HFF-Myc (cell line): Measurements from ENCODE around the gene SSBP3.

Source experiments
- DNase-seq: peaks from one replicate; pipeline ENCODE4 v3.0.0-alpha.2; 2011; ENCODE audit warnings: low read depth; ENCODE audit errors: extremely low read depth
- H3K4me3 ChIP-seq: replicated peaks from 2 replicates; pipeline ENCODE4 v1.5.1; 2011; ENCODE audit warnings: low read depth, mild to moderate bottlenecking, control low read depth, low read length
- CTCF ChIP-seq: IDR thresholded peaks from 2 replicates; pipeline ENCODE4 v1.5.1; 2012; ENCODE audit warnings: mild to moderate bottlenecking, low read depth, low read length, control low read depth; ENCODE audit errors: missing control alignments

SSBP3 gene

GRCh38 chr1:54404939-54405897, 976 bp downstream of the SSBP3 start:
- DNase-seq: no peak
- H3K4me3 ChIP-seq: peak overlapping the region; percentile 74
- no peak for TF ChIP-seq CTCF

GRCh38 chr1:54404263-54404662, 1.9 kb downstream of the SSBP3 start:
- H3K4me3 ChIP-seq: peak overlapping the region; percentile 74
- no peak for DNase-seq
- no peak for TF ChIP-seq CTCF

- no peak for DNase-seq
- no peak for TF ChIP-seq CTCF
- peak overlapping the region; percentile 74 for H3K4me3 ChIP-seq
These were observed 2.4 kb downstream of the SSBP3 start for GRCh38 chr1:54403808-54404261.

GRCh38 chr1:54403405-54403804, 2.8 kb downstream of the SSBP3 start:
- H3K4me3 ChIP-seq: peak overlapping the region; percentile 74
- DNase-seq: no peak
- TF ChIP-seq CTCF: no peak

- H3K4me3 ChIP-seq: peak overlapping the region; percentile 74
- no peak for DNase-seq
- no peak for TF ChIP-seq CTCF
These were observed 3.3 kb downstream of the SSBP3 start for GRCh38 chr1:54402896-54403295.

- DNase-seq: no peak
- no peak for TF ChIP-seq CTCF
- no peak overlapping the region for H3K4me3 ChIP-seq
These were observed 4.4 kb downstream of the SSBP3 start for GRCh38 chr1:54401799-54402198.

GRCh38 chr1:54400329-54400728, 5.9 kb downstream of the SSBP3 start:
- TF ChIP-seq CTCF: no peak
- DNase-seq: no peak
- H3K4me3 ChIP-seq: no peak overlapping the region
